Adrenal gland (tissue), 12 donors: ENCODE results near the gene ZNF74. TPM values are rescaled to one million over a fixed set of nuclear protein-coding genes. Genes with fewer than 3 reads are reported as not detected.

Experiments
- DNase-seq, 7 donors: peaks; one replicate each; pipeline ENCODE4 v3.0.0-alpha.2; 2019 to 2020
- H3K27ac ChIP-seq, 5 donors: fragments of 200-600 bp; sonication (generic) in 4 of 5; 1 replicate in 3 of 5; 2 replicates in 2 of 5; pipeline versions ENCODE4 v1.5.1 to v1.8.0; 2016 to 2020; ENCODE audit warnings: mild to moderate bottlenecking in 1 of 5
- H3K27me3 ChIP-seq: fragments of 200-600 bp; 2 replicates; pipeline ENCODE4 v1.8.0; 2021
- H3K36me3 ChIP-seq, 2 donors: fragments of 200-600 bp; replicated peaks in 1 of 2; 1 replicate in 1 of 2; 2 replicates in 1 of 2; pipeline versions ENCODE4 v1.5.1 to v1.8.0; 2018 to 2022
- H3K4me1 ChIP-seq, 2 donors: fragments of 200-600 bp; replicated peaks in 1 of 2; 1 replicate in 1 of 2; 2 replicates in 1 of 2; pipeline versions ENCODE4 v1.5.1 to v1.8.0; 2018 to 2021
- H3K4me3 ChIP-seq, 4 donors: fragments of 200-600 bp; sonication (generic) in 3 of 4; one replicate each; pipeline ENCODE4 v1.5.1; 2016 to 2018
- H3K9me3 ChIP-seq, 3 donors: fragments of 200-600 bp; sonication (generic) in 1 of 3; replicated peaks in 1 of 3; 1 replicate in 2 of 3; 2 replicates in 1 of 3; pipeline versions ENCODE4 v1.5.1 to v1.8.0; 2016 to 2021
- CTCF ChIP-seq, 6 experiments: fragments of 450-650 bp in 4 of 6; fragments of 200-600 bp in 2 of 6; sonication (generic) in 1 of 6; IDR thresholded peaks; 1 replicate in 5 of 6; 2 replicates in 1 of 6; pipeline versions ENCODE4 v1.5.1 to v1.8.0; 2016 to 2021; ENCODE audit warnings: antibody characterized with exemption in 6 of 6, mild to moderate bottlenecking in 2 of 6, moderate library complexity in 1 of 6
- POLR2A ChIP-seq, 2 donors: fragments of 450-650 bp; IDR thresholded peaks; one replicate each; pipeline ENCODE4 v1.6.1; 2017; ENCODE audit warnings: antibody characterized with exemption in 2 of 2, mild to moderate bottlenecking in 2 of 2, moderate library complexity in 1 of 2
- WGBS, 4 donors: extraction: QIAGEN DNeasy Blood & Tissue Kit in 2 of 4; methylation state at CpG; one replicate each; pipeline versions ENCODE4 v1.1.5 to v1.1.7; 2013 to 2017; 5-methylcytosine and 5-hydroxymethylcytosine counted together
- intact Hi-C, 2 donors: fragments of 100-400 bp; cut with DNase I; formaldehyde crosslinking; loops; one replicate each; pipeline versions ENCODE4 v1.14.1 to v1.15.0; 2022 to 2023
- polyA plus RNA-seq, 3 donors: library from polyadenylated mRNA; stranded (reverse); fragments of 200-250 nt in 2 of 3; fragments of 350-450 nt in 1 of 3; fragmentation: Illumina TruSeq in 1 of 3; extraction: RNeasy Lipid Tissue Mini Kit (QIAGEN cat#74804) in 1 of 3; gene quantifications; one replicate each; pipeline ENCODE4 v1.2.3, GENCODE V29; 2013 to 2014
- total RNA-seq, 9 donors: library from RNA; depleted of rRNA in 4 of 9; stranded (reverse); fragments of >200 nt in 4 of 9; fragments of 120-200 nt in 1 of 9; fragmentation: NEBNext Ultra II Directional in 1 of 9; extraction: Animal tissue kit (Norgen Biotek cat#: 25700) in 1 of 9; gene quantifications; one replicate each; pipeline versions ENCODE4 v1.1.0 to v1.2.4, GENCODE V29; 2013 to 2023
- donor health status: healthy with polysubstance abuse.
- donor health status: Bipolar disorder and iron deficiency.
- donor health status: DM: yes; HTN: yes; CAD: no.
- donor health status: DM: no; HTN: no; CAD: no.
- donor health status: DM: no; HTN: no; CAD: no.
- donor health status: DM: yes; HTN: yes; CAD: no.

The ZNF74 gene
- total and polyA plus RNA-seq, 12 donors, result 4.4 to 28.9 (median 9.5) TPM

GRCh38 chr22:20383538-20383937 lies 10.4 kb upstream of the ZNF74 start:
- peak in 1 of 7 donors; percentile 2 for DNase-seq
- Histone ChIP-seq H3K4me3 (no peak overlapping the region), H3K27ac (no peak overlapping the region), H3K36me3 (no peaks in the 10 kb centered on the region), H3K4me1 (no peaks in the 10 kb centered on the region), H3K9me3 (no peaks in the 10 kb centered on the region), H3K27me3 (no peaks in the 10 kb centered on the region)
- WGBS, 4 donors, result 78 to 92% (median 85%) methylated on average over 8 to 9 of the region's 9 CpGs
- TF ChIP-seq POLR2A (IDR thresholded peaks at IDR 0.05) (no peak), CTCF (IDR thresholded peaks at IDR 0.05) (no peak)
- intact Hi-C loops, result no loop called here

GRCh38 chr22:20384171-20384570 lies 9.8 kb upstream of the ZNF74 start:
- Histone ChIP-seq H3K4me1 (no peaks in the 10 kb centered on the region), H3K36me3 (no peaks in the 10 kb centered on the region), H3K9me3 (no peaks in the 10 kb centered on the region), H3K4me3 (no peak overlapping the region), H3K27ac (no peak overlapping the region), H3K27me3 (no peaks in the 10 kb centered on the region)
- intact Hi-C loops, result no loop called here
- no peak for DNase-seq
- WGBS, 4 donors, result 53 to 80% (median 63%) methylated on average over 2 of the region's 2 CpGs
- TF ChIP-seq CTCF (IDR thresholded peaks at IDR 0.05) (no peak), POLR2A (IDR thresholded peaks at IDR 0.05) (no peak)

GRCh38 chr22:20384865-20385264 lies 9.1 kb upstream of the ZNF74 start:
- 86 to 94% (median 87%) methylated on average over 6 of the region's 6 CpGs for WGBS, 4 donors
- Histone ChIP-seq H3K4me1 (no peaks in the 10 kb centered on the region), H3K36me3 (no peaks in the 10 kb centered on the region), H3K9me3 (no peaks in the 10 kb centered on the region), H3K4me3 (no peak overlapping the region), H3K27me3 (no peaks in the 10 kb centered on the region), H3K27ac (no peak overlapping the region)
- intact Hi-C loops, result no loop called here
- no peak for TF ChIP-seq POLR2A (IDR thresholded peaks at IDR 0.05)
- no peak for TF ChIP-seq CTCF (IDR thresholded peaks at IDR 0.05)
- peak in 1 of 7 donors; percentile 33 for DNase-seq

GRCh38 chr22:20386336-20386735 lies 7.6 kb upstream of the ZNF74 start:
- Histone ChIP-seq H3K27ac (no peak overlapping the region), H3K36me3 (no peaks in the 10 kb centered on the region), H3K4me3 (no peak overlapping the region), H3K9me3 (no peaks in the 10 kb centered on the region), H3K4me1 (no peaks in the 10 kb centered on the region), H3K27me3 (no peaks in the 10 kb centered on the region)
- DNase-seq, result no peak
- WGBS, 4 donors, result 78 to 90% (median 87%) methylated on average over 2 of the region's 2 CpGs
- TF ChIP-seq POLR2A (IDR thresholded peaks at IDR 0.05) (no peak), CTCF (IDR thresholded peaks at IDR 0.05) (no peak)
- intact Hi-C loops, result no loop called here
